ENCODE measurements around the gene CSMD2.
A peak's percentile ranks its signal among the peaks of the same experiment; 100 is the strongest.

CSMD2 gene

DNA sequence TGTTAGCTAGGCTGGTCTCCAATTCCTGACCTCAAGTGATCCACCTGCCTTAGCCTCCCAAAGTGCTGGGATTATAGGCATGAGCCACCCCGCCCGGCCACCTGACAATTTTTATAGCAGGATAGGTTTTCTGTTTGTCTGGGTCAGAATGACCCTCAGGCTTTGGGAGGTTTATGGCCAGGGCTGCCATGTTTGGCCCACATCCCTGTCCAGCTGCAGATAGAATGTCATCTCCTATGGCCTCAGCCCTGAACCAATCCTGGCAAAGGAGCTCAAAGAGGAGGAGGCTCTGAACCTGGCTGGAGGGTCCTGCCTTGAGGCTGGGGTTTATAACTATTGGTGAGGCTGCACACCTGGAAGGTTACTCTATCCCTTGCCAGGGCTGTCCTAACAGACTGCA, 218.2 kb downstream of the CSMD2 start:
- DNase-seq, result no peak

DNA sequence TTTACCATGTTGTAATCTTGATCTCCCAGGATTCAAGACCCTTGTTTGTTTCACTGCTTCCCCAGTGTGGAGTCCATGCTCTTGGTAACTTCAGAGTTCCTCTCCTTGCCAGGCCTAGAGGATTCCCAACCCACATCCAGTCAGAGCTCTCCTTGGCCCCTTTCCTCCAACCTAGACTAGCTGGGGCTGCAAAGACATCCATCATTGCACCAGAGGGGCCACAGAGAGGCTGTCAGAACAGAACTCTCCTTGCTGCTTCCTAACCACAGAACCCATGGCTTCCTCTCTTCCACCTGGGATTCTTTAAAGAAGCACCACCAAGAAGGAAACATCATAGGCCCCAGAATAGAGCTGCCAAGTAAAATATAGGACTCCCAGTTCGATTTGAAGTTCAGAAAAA, 220.2 kb downstream of the CSMD2 start:
- DNase-seq, result no peak

DNA sequence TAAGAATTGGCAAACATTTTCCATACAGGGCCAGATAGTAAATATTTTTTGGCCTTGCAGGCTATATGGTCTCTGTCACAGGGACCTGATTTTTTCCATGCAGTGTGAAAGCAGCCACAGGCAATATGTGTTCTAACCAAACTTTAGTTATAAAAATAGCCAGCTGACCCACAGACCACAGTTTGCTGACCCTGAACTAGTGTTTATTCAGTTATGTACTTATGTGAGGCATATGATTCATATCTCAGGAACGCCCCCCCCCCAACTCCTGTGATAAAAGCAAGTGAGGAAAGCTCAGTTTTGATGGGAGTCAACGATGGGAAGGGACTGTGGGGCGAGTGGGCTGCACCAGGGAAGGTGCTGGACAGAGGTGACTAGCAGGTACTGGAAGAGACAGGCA, 221.1 kb downstream of the CSMD2 start:
- DNase-seq, result no peak

DNA sequence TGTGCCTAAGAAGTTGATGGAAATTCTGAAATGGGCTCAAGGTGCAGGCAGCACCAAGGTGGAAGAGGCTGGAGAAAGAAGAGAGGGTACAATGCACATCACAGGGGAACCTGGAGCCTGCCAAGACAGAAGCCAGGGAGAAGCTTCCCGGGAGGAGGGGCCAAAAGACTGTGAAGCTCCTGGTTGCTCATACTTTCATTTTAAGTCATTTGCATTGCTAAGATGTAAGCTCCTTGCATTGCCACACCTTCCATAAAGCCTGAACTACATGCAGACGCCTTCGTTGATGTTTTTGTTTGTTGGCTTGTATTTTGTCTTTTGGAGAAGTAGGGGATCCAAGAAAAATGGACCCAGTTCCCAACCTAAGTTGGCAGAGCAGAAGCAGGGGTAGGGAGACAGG, 232.2 kb downstream of the CSMD2 start:
- DNase-seq, result no peak

DNA sequence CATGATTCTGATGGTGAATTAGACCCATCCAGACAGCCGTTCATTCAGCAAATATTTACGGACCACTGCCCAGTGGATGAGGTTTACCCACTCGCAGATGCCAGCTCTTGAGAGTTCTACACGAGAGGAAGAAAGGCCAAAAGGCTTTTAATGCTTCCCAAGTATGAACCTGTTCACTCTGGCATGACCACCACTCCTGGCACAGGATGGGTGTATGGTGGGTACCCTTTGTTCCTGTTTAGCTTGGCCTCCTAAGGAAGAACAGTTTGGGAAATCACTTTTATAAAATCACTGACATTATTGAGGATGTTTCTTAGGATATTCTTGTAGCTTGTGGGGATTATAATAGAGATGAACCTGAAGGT, 233.9 kb downstream of the CSMD2 start:
- DNase-seq, result no peak

DNA sequence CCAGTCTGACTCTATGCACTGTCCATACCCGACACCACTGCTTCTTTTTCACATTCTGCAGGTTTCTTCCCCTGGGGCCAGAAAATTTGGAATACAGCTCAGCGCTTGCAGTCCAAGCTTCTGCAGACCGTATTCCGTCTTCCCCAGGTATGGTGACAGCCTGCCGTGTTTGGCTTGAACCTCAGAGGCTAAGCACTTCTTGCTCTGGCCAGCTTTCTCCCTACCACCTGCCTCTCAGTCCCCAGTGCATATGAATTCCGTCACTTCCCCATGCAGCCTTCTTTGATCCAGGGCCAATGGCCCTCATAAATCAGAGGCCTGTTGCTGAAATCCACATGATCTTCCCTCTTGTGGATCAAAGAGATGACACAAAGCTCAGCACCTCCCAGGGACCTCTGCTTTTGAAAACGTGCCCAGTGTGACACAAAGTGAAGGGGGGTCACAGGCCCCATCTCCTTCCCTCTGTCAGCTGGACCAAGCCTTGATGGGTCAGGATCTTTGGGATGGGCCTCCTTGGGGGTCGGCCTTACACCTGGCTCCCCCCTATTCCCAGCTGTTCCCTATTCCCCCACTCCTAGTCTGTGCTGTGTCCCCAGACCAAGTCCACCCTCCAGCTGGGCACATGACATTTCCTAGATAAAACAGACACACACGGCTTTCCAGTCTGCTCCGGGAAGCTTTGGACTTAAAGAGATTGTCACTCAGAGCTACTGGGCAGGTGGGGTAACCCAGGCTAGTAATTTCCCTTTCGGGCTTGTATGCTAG, 234.5 kb downstream of the CSMD2 start:
- DNase-seq, result no peak

DNA sequence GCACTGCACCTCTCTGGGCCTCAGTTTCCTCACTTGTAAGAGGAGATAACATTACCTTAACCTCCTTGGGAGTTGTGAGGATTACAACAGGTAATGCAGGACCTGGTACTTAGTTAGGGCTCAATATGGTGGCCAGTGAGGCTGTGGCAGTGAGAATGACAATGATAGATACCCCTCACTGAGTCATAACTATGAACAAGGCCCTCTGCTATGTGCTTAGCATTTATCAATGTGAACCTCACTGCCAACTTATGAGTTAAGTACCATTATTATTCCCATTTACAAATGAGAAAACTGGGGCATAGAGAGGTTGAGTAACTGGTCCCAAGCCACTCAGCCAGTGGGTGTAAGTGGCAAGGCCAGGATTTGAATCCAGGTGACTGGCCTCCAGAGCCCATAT, 236.8 kb downstream of the CSMD2 start:
- DNase-seq, result no peak

DNA sequence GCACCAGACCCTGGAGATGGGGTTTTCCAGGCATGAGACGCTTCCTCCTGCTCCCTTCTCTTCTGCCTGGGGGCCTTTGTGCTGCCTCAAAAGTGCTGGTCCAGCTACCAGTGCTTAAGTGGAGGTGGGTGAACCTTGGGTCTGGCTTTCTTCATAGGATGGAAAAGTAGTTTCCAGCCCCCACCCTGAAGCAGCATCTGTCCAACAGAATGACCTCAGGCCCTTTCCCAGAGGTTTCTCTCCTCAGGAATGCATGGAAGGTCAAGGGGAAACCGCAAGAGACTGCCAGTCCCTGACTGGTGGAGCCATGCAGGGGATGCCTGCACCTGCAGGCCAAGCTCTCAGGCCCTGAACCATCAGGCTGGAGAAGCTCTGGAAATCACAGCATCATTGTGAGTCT, 237.3 kb downstream of the CSMD2 start:
- DNase-seq, result no peak

DNA sequence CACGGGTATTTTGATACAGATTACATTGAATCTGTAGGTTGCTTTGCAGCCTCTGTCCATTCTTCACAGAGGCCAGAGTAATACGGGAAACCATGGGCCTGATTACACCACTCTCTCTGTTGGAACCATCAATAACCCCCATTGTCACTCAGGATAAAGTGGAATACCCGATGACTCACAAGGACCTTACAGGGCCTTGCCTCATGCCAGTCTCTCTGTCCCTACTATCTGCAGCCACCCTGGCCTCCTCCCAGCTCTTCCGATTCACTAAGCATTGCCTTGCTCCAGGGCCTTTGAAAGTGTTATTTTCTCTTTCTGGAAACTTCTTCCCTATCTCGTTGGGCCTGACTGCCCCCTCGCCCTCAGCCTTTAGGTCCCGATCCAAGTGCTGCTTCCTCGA, 239.4 kb downstream of the CSMD2 start:
- DNase-seq, result no peak

DNA sequence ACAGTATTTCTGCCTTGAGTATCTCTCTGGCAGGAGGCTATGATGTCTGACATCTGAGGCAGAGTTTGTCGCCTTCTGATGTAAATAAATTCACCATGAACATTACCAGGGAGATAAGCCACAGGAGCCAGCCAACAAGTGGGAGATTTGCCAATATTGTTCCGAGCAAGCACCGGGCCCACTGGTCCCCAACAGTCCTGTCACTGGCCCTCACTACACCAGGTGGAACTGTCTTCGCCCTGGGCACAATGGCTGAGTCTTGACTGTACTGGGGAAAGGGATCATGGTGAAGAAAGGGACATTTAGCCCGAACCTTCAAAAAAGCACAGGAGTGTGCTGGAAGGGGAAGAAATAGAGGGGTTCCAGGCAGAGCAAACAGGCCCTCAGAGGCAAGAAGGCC, 243.7 kb downstream of the CSMD2 start:
- no peak for DNase-seq

DNA sequence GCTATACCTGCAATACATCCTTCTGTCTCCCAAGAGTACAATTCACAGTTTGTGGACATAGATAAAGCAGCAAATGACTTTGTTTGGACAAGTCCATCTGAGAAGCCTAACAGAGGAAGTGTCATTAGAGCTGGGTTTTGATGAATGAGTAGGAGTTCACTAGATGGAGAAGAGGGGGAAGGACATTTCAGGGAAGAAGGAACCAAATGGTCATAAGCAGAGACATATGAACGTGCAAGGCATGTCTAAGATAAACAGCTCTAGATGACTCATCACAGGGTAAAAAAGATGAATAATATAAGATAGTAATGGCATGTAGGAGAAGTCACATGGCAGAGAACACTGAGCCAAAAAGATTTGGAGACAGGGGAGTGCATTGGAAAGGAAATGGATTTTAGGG, 246.7 kb downstream of the CSMD2 start:
- DNase-seq, result peak; percentile 34

DNA sequence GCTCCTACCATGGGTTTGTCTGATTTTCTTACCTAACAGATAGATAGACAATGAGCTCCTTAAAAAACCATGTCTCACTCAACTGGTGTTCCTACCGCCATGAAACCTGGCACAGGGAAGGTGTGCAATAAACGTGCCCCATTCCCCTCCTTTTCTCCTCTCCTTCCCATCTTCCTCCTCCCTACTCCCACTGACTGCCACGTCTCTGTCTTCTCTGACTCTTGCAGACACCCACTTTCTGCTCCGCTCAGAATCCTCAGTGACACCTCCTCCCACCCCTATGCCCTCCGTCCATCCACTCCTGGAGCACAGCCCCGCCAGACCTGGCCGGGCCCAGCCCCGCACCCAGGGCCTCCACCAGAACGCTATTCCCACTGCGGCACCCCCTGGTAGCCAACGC, 248.2 kb downstream of the CSMD2 start:
- no peak for DNase-seq

DNA sequence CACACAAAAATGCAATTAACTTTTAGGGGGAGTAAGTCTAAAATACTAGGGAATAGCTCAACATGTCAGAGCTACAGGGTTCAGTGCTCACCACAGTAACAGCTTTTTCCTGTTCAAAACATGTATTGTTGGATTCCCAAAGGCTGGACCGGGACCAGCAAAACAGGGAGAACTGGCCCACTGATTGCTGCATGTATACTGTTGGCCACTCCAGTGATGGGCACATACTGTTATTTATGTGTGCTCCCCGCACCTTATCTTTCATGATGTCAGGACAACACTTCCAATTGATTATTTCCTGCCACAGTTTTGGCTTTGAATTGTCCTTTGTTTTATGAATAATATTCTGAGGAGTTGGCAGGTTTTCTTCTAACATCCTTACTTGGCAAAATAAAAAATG, 250.5 kb downstream of the CSMD2 start:
- DNase-seq, result no peak

DNA sequence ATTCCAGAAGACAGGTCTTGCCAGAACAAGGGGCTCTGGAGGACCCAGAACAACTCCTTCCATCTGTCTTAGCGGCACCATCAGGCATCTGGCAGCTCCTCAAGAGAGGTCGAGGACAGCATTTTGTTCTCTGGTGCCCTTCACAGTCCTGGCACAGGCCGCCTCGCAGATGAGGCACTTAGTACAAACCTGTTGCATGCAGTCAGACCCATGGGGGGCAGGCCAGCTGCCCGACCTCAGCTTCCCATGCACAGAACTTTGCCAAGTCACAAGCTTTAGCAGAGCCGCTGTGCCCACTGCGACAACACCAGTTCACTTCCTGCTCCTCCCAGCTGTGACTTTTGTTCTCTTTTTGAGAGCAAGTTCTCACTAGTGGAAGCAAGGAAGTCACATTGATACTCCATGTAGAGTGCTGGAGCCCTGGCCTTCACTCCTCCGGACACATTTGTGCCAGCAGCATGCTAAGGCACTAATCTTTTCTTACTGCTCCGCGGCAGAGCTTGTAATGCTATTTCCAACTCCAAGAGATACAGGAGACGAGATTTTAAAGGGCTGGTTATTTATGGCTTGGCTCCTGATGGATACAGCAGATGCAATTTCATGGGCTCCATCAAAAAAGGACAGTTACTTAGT, 256.6 kb downstream of the CSMD2 start:
- DNase-seq, result no peak

DNA sequence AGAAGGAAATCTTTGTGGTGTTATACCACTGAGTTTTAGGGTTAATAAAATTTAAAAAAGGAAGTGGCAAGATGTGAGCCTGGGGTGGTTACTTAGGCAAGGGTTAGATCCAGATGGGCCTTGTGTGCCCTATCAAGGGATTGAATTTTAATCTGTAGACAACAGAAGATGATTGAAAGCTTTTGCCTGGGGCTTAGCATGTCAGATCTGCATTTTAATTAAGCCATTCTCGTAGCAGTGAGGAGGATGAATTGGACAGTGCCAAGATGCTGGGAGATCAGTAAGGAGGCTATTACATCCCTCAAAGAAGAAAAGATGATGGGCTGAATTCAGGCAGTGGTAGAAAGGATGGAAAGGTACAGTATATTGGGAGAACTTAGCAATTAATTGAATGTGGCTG, 258.9 kb downstream of the CSMD2 start:
- DNase-seq, result no peak

DNA sequence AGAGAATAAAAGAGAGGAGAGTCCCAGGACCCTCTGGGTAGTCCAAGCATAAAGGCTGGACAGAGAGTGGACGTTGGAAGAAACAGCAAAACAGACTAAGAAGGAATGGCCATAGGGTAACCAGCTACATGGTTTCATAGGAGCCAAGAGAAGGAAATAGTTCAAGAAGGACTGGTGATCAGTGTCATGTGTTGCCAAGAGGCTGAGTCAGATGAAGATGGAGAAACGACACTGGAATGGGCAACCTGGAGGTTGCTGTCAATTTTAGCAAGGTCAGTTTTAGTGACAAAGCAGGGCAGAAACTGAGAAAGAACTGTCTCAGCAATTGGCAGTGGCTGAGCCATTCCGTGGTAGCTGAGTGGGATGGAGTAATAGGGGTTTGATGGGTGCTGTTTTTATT, 259.8 kb downstream of the CSMD2 start:
- DNase-seq, result no peak

DNA sequence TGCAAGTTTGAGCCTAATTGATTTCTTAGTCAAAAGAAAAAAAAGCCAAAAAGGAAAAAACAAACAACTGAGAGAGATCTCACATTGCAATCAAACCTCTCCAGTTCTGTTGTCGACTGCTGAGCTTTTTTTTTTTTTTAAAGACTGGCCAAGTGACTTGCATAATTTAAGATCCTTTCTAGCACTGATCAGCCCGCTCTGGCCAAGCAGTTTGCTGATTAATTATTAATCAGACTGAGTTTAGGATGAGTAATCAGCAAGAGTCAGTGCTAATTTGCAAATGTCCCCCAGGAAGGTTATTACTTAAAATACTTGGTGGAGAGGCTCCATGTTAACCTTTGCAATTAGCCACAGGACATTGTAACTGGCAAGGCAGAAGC, 261.8 kb downstream of the CSMD2 start:
- DNase-seq, result no peak

DNA sequence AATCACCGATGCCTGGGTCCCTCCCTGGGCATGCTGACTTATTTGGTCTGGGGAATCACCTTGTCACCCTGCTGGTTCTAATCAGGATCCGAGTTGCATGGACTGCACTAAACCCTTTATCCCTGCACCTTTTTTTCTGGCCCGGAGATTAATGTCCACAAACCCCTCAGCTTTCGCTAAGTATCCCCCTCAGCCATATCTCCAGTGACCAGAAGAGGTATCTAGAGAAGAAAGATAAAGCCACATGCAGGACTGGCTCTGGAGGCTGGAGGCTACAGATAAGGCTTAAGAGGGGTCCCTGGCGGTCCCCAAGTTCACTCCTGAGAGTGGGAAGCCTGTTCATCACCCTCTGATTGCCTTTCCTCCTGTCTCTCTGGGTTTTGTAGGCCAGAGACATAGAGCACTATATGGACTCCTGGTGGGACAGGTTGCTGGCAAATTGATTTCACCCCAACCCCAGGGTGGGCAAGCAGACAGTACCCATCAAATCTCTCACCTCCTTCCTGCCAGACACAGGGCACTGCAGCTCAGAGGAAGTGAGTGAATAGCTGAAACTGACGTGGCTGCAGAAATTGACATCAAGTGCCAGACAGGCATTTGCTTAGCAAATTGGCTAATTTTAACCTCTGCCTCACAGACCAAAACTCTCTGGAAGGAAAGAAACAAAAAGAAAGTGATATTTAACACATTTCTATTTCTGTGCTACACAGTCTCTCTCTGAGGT, 262.4 kb downstream of the CSMD2 start:
- DNase-seq, result peak; percentile 34

DNA sequence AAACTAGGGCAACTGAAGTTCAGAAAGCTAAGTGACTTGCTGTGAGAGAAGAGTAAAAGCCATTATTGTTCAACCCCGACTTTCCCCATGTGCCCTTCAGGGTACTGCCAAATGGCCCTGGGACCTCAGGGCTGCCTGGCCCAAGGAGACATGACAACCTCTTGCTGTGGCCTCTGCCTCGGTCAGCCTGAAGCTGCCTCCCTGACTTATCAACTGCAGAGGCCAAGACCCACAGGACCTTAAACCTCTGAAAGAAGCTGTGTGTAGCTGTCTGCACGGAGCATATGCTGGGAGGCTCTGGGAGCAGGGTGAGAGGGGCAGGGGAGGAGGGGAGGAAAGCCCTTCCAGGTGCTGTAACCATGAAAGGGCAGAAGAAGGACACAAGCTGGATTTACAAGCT, 265.3 kb downstream of the CSMD2 start:
- DNase-seq, result no peak

DNA sequence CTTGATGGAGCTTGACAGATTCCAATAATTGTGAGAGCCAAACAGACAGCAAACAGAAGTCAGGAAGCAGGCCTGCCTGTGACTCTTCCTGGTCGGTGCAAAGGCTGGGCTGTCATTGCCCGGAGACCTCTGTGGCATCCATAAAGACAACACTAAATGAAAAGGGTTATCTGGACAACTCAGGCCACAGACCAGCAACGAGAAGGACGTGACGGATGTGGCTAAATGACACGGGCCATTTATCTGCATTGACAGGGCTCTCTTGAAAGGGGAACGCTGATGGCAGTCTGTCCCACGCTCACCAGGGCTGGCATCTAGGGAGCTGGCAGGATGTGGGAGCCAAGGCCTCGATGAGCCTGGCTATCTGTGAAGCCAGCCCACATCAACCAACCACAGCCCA, 266.1 kb downstream of the CSMD2 start:
- peak; percentile 56 for DNase-seq

DNA sequence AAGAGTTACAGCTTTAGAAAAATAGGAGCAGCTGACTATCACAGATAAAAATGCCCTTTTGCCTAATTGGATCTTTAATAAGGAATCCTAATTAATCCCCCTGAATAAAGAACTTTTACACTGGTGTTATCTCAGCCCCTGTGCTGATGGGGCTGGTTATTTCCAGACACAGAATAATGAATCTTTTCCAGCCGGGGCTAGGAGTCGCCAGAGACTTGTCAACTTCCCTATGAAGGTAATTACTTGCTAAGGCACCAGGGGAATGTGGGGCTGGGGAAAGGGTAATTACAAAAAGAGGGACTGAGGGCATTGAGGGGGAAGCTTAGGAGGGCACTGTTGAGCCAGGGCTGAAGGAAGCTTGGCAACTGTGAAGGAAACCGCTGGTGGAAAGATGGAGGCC, 266.6 kb downstream of the CSMD2 start:
- no peak for DNase-seq

DNA sequence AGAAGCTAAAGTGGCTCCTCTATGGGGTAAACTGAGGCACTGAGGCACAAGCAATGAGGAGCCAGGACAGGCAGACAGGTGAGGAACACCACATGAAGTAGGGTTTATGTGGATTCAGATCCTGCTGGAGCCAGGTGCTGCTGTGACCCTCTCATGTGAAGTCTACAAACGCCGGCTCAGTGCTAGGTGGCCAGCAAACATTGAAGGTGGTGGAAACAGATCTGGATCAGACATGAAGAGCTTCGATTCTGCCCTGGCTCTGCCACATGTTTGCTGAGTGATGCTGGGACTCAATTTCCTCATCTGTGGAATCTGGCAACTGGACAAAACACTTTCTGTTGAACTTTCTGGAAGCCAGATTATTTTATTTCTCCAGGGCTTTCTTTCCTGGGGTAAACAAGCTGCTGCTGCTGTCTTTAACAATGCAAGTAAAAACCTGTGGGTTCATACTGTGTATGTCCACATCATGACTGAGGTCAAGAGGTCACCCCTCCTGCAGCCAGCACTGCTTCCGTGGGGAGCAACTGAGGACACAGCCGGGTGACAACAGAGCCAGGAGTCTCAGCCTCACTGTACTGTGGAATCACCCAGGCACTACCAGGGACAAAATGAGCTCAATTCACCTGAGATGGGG, 267.8 kb downstream of the CSMD2 start:
- DNase-seq, result no peak

DNA sequence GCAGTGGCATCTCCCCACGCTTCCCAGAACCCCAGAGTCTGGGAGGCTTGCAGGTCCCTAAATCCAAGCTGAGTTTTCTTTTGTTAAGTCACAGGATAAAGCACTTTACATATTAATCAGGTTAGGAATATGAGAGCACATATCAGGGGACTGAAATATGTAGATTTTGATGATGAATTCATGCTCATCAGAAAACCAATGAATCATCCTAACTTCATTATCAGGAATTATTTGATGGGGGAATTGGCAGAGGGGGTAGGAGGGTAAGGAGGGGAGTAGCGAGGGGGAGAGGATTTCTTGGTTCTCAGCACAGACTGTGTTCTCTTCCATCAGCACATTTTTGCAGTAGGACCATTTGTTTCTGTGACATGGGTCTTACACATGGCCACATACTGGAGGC, 269.1 kb downstream of the CSMD2 start:
- DNase-seq, result no peak

DNA sequence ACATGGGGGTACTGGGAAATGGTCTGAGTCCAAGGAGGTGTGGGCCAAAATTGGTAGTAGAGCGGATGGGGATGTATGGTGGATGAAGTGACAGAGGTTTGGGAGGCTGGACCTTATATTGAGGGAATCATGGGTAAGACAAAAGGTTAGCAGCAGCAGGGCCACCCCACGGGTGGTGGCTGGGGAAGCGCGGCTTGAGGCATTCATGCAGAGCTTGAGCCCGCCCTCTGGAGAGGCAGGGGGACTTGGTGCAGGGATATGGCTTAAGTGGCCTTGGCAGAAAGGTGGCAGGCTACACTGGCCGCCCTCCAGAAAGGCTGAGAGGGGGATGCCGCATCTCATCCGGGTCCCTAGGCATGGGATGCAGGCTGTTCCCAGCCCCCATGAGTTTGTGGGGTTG, 269.6 kb downstream of the CSMD2 start:
- no peak for DNase-seq
